ENCODE results near the gene SAXO2.

DNA sequence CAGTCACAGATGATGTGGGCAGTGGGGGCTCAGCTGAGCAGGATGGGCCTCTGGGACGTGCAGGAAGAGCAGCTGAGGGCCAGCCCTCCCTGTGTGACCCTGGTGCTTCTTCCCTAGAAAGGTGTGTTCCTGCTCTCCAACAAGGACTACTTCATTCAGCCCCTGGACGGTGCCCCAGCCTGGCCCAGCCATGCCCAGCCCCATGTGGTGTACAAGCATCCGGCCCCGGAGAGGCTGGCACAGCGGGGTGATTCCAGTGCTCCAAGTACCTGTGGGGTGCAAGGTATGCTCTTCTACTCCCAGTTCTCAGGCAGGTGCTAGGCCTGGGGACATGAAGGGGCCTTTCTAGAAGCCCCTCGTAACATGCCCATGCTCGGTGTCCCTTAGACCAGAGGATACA, 38.3 kb downstream of the SAXO2 start:
- TF ChIP-seq POLR2A (IDR thresholded peaks at IDR 0.05) = no peak
- TF ChIP-seq, protein P1, sequence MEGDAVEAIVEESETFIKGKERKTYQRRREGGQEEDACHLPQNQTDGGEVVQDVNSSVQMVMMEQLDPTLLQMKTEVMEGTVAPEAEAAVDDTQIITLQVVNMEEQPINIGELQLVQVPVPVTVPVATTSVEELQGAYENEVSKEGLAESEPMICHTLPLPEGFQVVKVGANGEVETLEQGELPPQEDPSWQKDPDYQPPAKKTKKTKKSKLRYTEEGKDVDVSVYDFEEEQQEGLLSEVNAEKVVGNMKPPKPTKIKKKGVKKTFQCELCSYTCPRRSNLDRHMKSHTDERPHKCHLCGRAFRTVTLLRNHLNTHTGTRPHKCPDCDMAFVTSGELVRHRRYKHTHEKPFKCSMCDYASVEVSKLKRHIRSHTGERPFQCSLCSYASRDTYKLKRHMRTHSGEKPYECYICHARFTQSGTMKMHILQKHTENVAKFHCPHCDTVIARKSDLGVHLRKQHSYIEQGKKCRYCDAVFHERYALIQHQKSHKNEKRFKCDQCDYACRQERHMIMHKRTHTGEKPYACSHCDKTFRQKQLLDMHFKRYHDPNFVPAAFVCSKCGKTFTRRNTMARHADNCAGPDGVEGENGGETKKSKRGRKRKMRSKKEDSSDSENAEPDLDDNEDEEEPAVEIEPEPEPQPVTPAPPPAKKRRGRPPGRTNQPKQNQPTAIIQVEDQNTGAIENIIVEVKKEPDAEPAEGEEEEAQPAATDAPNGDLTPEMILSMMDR (IDR thresholded peaks at IDR 0.05) = no peak
